GM21619 (cell line): Measurements from ENCODE around the gene FUT3.
A peak's percentile ranks its signal among the peaks of the same experiment; 100 is the strongest.

Source experiments
- ATAC-seq: cut with Tn5 transposase; IDR thresholded peaks from one replicate; pipeline ENCODE4 v1.9.1; 2021; ENCODE audit not compliant: unreplicated experiment

Gene FUT3

GRCh38 chr19:5803752-5804515, 47.3 kb downstream of the FUT3 start:
- peak; percentile 61 for ATAC-seq

- no peak for ATAC-seq
Measured at GRCh38 chr19:5803441-5803751, 47.9 kb downstream of the FUT3 start.

GRCh38 chr19:5801796-5802619, 49.2 kb downstream of the FUT3 start:
- no peak for ATAC-seq

GRCh38 chr19:5800361-5801270, 50.6 kb downstream of the FUT3 start:
- ATAC-seq: no peak

- no peak for ATAC-seq
Measured at GRCh38 chr19:5799247-5800241, 51.7 kb downstream of the FUT3 start.

- no peak for ATAC-seq
Measured at GRCh38 chr19:5798244-5798643, 53.0 kb downstream of the FUT3 start.

- no peak for ATAC-seq
Measured at GRCh38 chr19:5795382-5795919, 55.8 kb downstream of the FUT3 start.

- ATAC-seq: no peak
Measured at GRCh38 chr19:5793188-5793587, 58.1 kb downstream of the FUT3 start.
